ACC112 (cell line): Measurements from ENCODE around the gene CTNNA3.

Source experiments
- H2AFZ ChIP-seq: fragments of 200-600 bp; sonication (generic); one replicate; pipeline ENCODE4 v1.6.0; 2017; ENCODE audit warnings: antibody characterized with exemption, low read length; ENCODE audit not compliant: unreplicated experiment
- H3K27ac ChIP-seq: fragments of 200-600 bp; sonication (generic); 2 replicates; pipeline ENCODE4 v1.5.1; 2014; ENCODE audit warnings: low read depth, mild to moderate bottlenecking, antibody characterized with exemption, low read length, moderate library complexity
- H3K27me3 ChIP-seq: fragments of 200-600 bp; sonication (generic); 2 replicates; pipeline ENCODE4 v1.6.1; 2014; ENCODE audit warnings: mild to moderate bottlenecking, antibody characterized with exemption, low read length, moderate library complexity, mixed read lengths; ENCODE audit not compliant: insufficient read depth
- H3K36me3 ChIP-seq: fragments of 200-600 bp; sonication (generic); 2 replicates; pipeline ENCODE4 v1.6.1; 2016; ENCODE audit warnings: mild to moderate bottlenecking, antibody characterized with exemption, low read length, moderate library complexity, mixed read lengths; ENCODE audit not compliant: insufficient read depth
- H3K4me1 ChIP-seq: fragments of 200-600 bp; sonication (generic); one replicate; pipeline ENCODE4 v1.6.1; 2016; ENCODE audit warnings: low read length, mixed read lengths; ENCODE audit not compliant: insufficient read depth, unreplicated experiment, control insufficient read depth
- H3K4me3 ChIP-seq: fragments of 200-600 bp; sonication (generic); 2 replicates; pipeline ENCODE4 v1.5.1; 2014; ENCODE audit warnings: mild to moderate bottlenecking, low read depth, low read length
- H3K79me2 ChIP-seq: fragments of 200-600 bp; sonication (generic); one replicate; pipeline ENCODE4 v1.6.0; 2016; ENCODE audit warnings: low read length; ENCODE audit not compliant: control insufficient read depth, unreplicated experiment, insufficient read depth

The CTNNA3 gene

DNA sequence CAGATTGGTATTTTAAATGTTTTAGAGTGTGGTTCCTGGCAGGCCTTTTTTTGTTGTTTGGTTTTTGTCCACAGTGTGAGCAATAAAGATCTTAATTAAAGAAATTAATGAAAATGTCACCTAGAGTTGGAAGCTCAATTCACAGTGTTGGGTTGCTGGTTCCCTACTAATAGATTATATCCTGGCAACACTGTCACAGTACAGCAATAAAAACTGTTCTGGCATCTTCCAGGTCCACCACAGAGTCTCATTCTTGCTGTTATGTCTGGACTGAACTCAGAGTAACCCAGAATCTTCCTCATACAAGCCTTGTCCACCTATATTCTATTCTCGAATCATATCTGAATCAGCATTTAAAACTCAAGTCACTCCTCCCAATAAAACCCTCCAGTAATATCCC is 982.6 kb downstream of the CTNNA3 start:
- no peaks in the 10 kb centered on the region for H3K4me1 ChIP-seq
- no peak overlapping the region for H3K4me3 ChIP-seq
- H3K27ac ChIP-seq: no peak overlapping the region
- H3K27me3 ChIP-seq: no peaks in the 10 kb centered on the region
- no peak overlapping the region for H2AFZ ChIP-seq
- H3K36me3 ChIP-seq: no peaks in the 10 kb centered on the region
- no peaks in the 10 kb centered on the region for H3K79me2 ChIP-seq

GRCh38 chr10:66698069-66698468 is 997.9 kb downstream of the CTNNA3 start:
- Histone ChIP-seq H2AFZ (no peak overlapping the region), H3K27me3 (no peaks in the 10 kb centered on the region), H3K27ac (no peak overlapping the region), H3K36me3 (no peaks in the 10 kb centered on the region), H3K4me3 (no peak overlapping the region), H3K4me1 (no peaks in the 10 kb centered on the region), H3K79me2 (no peaks in the 10 kb centered on the region)

GRCh38 chr10:66695046-66695445 is 1000.9 kb downstream of the CTNNA3 start:
- no peaks in the 10 kb centered on the region for H3K36me3 ChIP-seq
- no peak overlapping the region for H3K4me3 ChIP-seq
- H3K4me1 ChIP-seq: no peaks in the 10 kb centered on the region
- H2AFZ ChIP-seq: no peak overlapping the region
- H3K27me3 ChIP-seq: no peaks in the 10 kb centered on the region
- no peak overlapping the region for H3K27ac ChIP-seq
- no peaks in the 10 kb centered on the region for H3K79me2 ChIP-seq

- Histone ChIP-seq H3K4me3 (no peak overlapping the region), H2AFZ (no peak overlapping the region), H3K27ac (no peak overlapping the region), H3K27me3 (no peaks in the 10 kb centered on the region), H3K36me3 (no peaks in the 10 kb centered on the region), H3K4me1 (no peaks in the 10 kb centered on the region), H3K79me2 (no peaks in the 10 kb centered on the region)
These were observed 1011.4 kb downstream of the CTNNA3 start for GRCh38 chr10:66684581-66684980.

DNA sequence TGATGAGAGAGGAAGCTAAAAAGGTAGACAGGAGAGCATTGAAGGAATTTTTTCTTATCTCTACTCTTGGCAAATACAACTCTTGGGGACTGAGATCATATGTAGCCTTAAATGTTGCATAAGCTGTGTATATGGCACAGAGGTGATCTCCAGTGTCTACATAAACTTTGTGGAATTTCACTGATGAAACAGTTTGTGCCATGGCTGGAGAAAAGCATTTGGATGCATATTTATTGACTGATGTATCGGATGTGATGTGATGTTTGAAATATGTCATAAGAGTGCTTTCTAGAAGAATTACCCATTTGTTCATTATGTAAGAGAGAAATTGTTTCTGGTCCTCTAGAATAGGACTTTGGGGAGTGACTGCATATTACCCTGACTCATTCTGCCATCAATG is 1015.1 kb downstream of the CTNNA3 start:
- no peaks in the 10 kb centered on the region for H3K27me3 ChIP-seq
- H2AFZ ChIP-seq: no peak overlapping the region
- no peak overlapping the region for H3K4me3 ChIP-seq
- H3K36me3 ChIP-seq: no peaks in the 10 kb centered on the region
- no peaks in the 10 kb centered on the region for H3K79me2 ChIP-seq
- H3K4me1 ChIP-seq: no peaks in the 10 kb centered on the region
- H3K27ac ChIP-seq: no peak overlapping the region

- Histone ChIP-seq H3K4me3 (no peak overlapping the region), H2AFZ (no peak overlapping the region), H3K27me3 (no peaks in the 10 kb centered on the region), H3K36me3 (no peaks in the 10 kb centered on the region), H3K27ac (no peak overlapping the region), H3K4me1 (no peaks in the 10 kb centered on the region), H3K79me2 (no peaks in the 10 kb centered on the region)
These were observed 1017.5 kb downstream of the CTNNA3 start for GRCh38 chr10:66678521-66678920.

GRCh38 chr10:66673071-66673470 is 1022.9 kb downstream of the CTNNA3 start:
- Histone ChIP-seq H3K79me2 (no peaks in the 10 kb centered on the region), H3K4me3 (no peak overlapping the region), H2AFZ (no peak overlapping the region), H3K27ac (no peak overlapping the region), H3K36me3 (no peaks in the 10 kb centered on the region), H3K4me1 (no peaks in the 10 kb centered on the region), H3K27me3 (no peaks in the 10 kb centered on the region)

GRCh38 chr10:66671562-66671961 is 1024.4 kb downstream of the CTNNA3 start:
- no peak overlapping the region for H2AFZ ChIP-seq
- H3K36me3 ChIP-seq: no peaks in the 10 kb centered on the region
- H3K79me2 ChIP-seq: no peaks in the 10 kb centered on the region

DNA sequence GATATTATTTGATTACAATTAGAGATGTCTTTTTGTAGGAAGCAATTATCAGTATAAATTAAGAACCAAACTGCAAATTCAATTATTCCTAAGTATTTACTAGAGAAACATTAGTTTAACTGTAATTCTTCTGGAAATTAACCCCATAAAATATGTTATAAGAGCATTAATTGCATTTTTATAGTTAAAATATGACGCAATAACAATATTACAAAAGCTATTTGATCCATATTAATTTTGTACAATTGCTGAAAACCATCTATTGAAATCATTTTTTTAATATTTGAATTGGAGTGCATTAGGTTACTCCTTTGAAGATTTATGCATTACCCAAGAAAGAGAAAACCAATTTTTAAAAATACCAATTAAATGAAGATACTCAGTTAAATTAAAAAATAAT is 1024.9 kb downstream of the CTNNA3 start:
- no peak overlapping the region for H2AFZ ChIP-seq
- H3K4me3 ChIP-seq: no peak overlapping the region
- no peaks in the 10 kb centered on the region for H3K79me2 ChIP-seq
- H3K4me1 ChIP-seq: no peaks in the 10 kb centered on the region
- no peaks in the 10 kb centered on the region for H3K27me3 ChIP-seq
- H3K36me3 ChIP-seq: no peaks in the 10 kb centered on the region
- H3K27ac ChIP-seq: no peak overlapping the region

More at GRCh38 chr10:66671562-66671961, 1024.4 kb downstream of the CTNNA3 start:
- no peaks in the 10 kb centered on the region for H3K27me3 ChIP-seq
- H3K27ac ChIP-seq: no peak overlapping the region
- no peak overlapping the region for H3K4me3 ChIP-seq
- no peaks in the 10 kb centered on the region for H3K4me1 ChIP-seq

GRCh38 chr10:66656499-66656898 is 1039.5 kb downstream of the CTNNA3 start:
- H3K4me3 ChIP-seq: no peak overlapping the region
- H3K79me2 ChIP-seq: no peaks in the 10 kb centered on the region
- H3K36me3 ChIP-seq: no peaks in the 10 kb centered on the region
- H3K4me1 ChIP-seq: no peaks in the 10 kb centered on the region
- no peaks in the 10 kb centered on the region for H3K27me3 ChIP-seq
- no peak overlapping the region for H2AFZ ChIP-seq
- H3K27ac ChIP-seq: no peak overlapping the region

DNA sequence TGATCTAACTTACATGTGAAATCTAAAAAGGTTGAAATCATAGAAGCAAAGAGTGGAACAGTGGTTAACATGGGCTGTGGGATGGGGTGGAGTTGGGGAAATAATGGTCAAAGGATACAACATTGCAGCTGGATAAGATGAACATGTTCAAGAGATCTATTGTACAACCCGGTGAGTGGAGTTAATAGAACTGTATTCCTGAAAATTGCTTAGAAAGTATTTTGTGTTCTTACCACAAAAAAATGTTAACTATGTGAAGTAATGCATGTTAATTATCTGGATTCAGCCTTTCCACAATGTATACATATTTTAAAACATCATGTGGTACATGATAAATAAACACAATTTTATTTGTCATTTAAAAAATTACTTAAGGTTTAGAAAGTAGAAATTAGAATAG is 1041.1 kb downstream of the CTNNA3 start:
- Histone ChIP-seq H3K4me1 (no peaks in the 10 kb centered on the region), H3K36me3 (no peaks in the 10 kb centered on the region), H3K27ac (no peak overlapping the region), H3K27me3 (no peaks in the 10 kb centered on the region), H2AFZ (no peak overlapping the region), H3K79me2 (no peaks in the 10 kb centered on the region), H3K4me3 (no peak overlapping the region)
